Activated T-cell treated with anti-CD3 and anti-CD28 coated beads, Interleukin-2, amount 50 U/mL, for 4 hours (primary cell): ENCODE data around the gene HOXA9. TPM values are rescaled to one million over a fixed set of nuclear protein-coding genes. Genes with fewer than 3 reads are reported as not detected.

Experiments used
- ATAC-seq, 2 donors: fragments of 200-7000 bp; cut with Tn5 transposase; one replicate each; pipeline ENCODE4 v1.10.0; 2021
- DNase-seq: peaks from one replicate; pipeline ENCODE4 v3.0.0-alpha.2; 2020
- H3K27me3 Mint-ChIP-seq: one replicate; pipeline ENCODE4 v1.8.0; 2021; ENCODE audit warnings: low read depth, mixed read lengths
- H3K36me3 Mint-ChIP-seq: one replicate; pipeline ENCODE4 v1.8.0; 2022; ENCODE audit warnings: mixed read lengths; ENCODE audit not compliant: insufficient read depth
- H3K4me1 Mint-ChIP-seq: one replicate; pipeline ENCODE4 v1.8.0; 2021; ENCODE audit warnings: low read depth, mixed read lengths
- H3K4me3 Mint-ChIP-seq: one replicate; pipeline ENCODE4 v1.8.0; 2021; ENCODE audit warnings: mild to moderate bottlenecking, moderate library complexity, mixed read lengths
- H3K9me3 Mint-ChIP-seq: one replicate; pipeline ENCODE4 v1.8.0; 2021; ENCODE audit warnings: mixed read lengths
- total RNA-seq, 3 donors: library from RNA; stranded (reverse); gene quantifications; one replicate each; pipeline ENCODE4 v1.2.1, GENCODE V29; 2021

HOXA9 gene
- total RNA-seq, 3 donors from 2014 or later = 0.28 to 0.76 TPM; not detected in 1

- DNase-seq (no peak), ATAC-seq (no peak)
- Mint-ChIP-seq H3K36me3 (no peaks in the 10 kb centered on the region), H3K27me3 (peaks cover 74% of the 10 kb centered on the region), H3K9me3 (no peaks in the 10 kb centered on the region), H3K4me1 (peaks cover 7% of the 10 kb centered on the region), H3K4me3 (no peak overlapping the region)
Measured at GRCh38 chr7:27178366-27178765, 13.0 kb upstream of the HOXA9 start.

- Mint-ChIP-seq H3K36me3 (no peaks in the 10 kb centered on the region), H3K27me3 (peaks cover 72% of the 10 kb centered on the region), H3K4me3 (no peak overlapping the region), H3K4me1 (peaks cover 7% of the 10 kb centered on the region), H3K9me3 (no peaks in the 10 kb centered on the region)
- ATAC-seq = no peak
- no peak for DNase-seq
Measured at GRCh38 chr7:27177795-27178320, 12.5 kb upstream of the HOXA9 start.

- Mint-ChIP-seq H3K4me1 (peaks cover 9% of the 10 kb centered on the region), H3K9me3 (no peaks in the 10 kb centered on the region), H3K4me3 (no peak overlapping the region), H3K36me3 (no peaks in the 10 kb centered on the region), H3K27me3 (peaks cover 69% of the 10 kb centered on the region)
- DNase-seq = no peak
- no peak for ATAC-seq
Measured at GRCh38 chr7:27176962-27177794, 11.8 kb upstream of the HOXA9 start.

GRCh38 chr7:27176524-27176845 lies 11.1 kb upstream of the HOXA9 start:
- no peaks in the 10 kb centered on the region for H3K9me3 Mint-ChIP-seq
- DNase-seq (no peak), ATAC-seq (no peak)
- no peaks in the 10 kb centered on the region for H3K36me3 Mint-ChIP-seq
- peaks cover 15% of the 10 kb centered on the region for H3K4me1 Mint-ChIP-seq
- H3K4me3 Mint-ChIP-seq = no peak overlapping the region
- peaks cover 72% of the 10 kb centered on the region for H3K27me3 Mint-ChIP-seq

GRCh38 chr7:27175626-27176523 lies 10.5 kb upstream of the HOXA9 start:
- DNase-seq (no peak), ATAC-seq (no peak)
- H3K4me1 Mint-ChIP-seq = peaks cover 16% of the 10 kb centered on the region
- H3K4me3 Mint-ChIP-seq = no peak overlapping the region
- peaks cover 74% of the 10 kb centered on the region for H3K27me3 Mint-ChIP-seq
- no peaks in the 10 kb centered on the region for H3K36me3 Mint-ChIP-seq
- H3K9me3 Mint-ChIP-seq = no peaks in the 10 kb centered on the region

GRCh38 chr7:27174874-27175625 lies 9.7 kb upstream of the HOXA9 start:
- Mint-ChIP-seq H3K9me3 (no peaks in the 10 kb centered on the region), H3K4me3 (peak overlapping the region; percentile 46)
- no peak for ATAC-seq

GRCh38 chr7:27173956-27174873 lies 8.9 kb upstream of the HOXA9 start, which contains the start of gene HOXA10:
Gene HOXA10 (minus strand): TSS chr7:27174320. CDS start chr7:27174306, 14 bp downstream.
- no peaks in the 10 kb centered on the region for H3K36me3 Mint-ChIP-seq
- H3K4me1 Mint-ChIP-seq = peaks cover 18% of the 10 kb centered on the region
- peak within 1 kb of the TSS; percentile 58 for H3K4me3 Mint-ChIP-seq
- no peak for ATAC-seq
- no peaks in the 10 kb centered on the region for H3K9me3 Mint-ChIP-seq
- H3K27me3 Mint-ChIP-seq = peaks cover 74% of the 10 kb centered on the region
- DNase-seq = no peak

More at GRCh38 chr7:27174874-27175625, 9.7 kb upstream of the HOXA9 start:
- peaks cover 76% of the 10 kb centered on the region for H3K27me3 Mint-ChIP-seq
- DNase-seq = no peak
- no peaks in the 10 kb centered on the region for H3K36me3 Mint-ChIP-seq
- peaks cover 19% of the 10 kb centered on the region for H3K4me1 Mint-ChIP-seq

- peak; percentile 63 to 70 for ATAC-seq
- H3K36me3 Mint-ChIP-seq = no peaks in the 10 kb centered on the region
Measured at GRCh38 chr7:27173511-27173955, 8.2 kb upstream of the HOXA9 start.

GRCh38 chr7:27172823-27173510 lies 7.6 kb upstream of the HOXA9 start:
- Mint-ChIP-seq H3K4me3 (no peak overlapping the region), H3K4me1 (peaks cover 24% of the 10 kb centered on the region), H3K36me3 (no peaks in the 10 kb centered on the region), H3K9me3 (no peaks in the 10 kb centered on the region), H3K27me3 (peaks cover 75% of the 10 kb centered on the region)
- DNase-seq = no peak
- peak; percentile 23 to 29 for ATAC-seq

More at GRCh38 chr7:27173511-27173955, 8.2 kb upstream of the HOXA9 start:
- Mint-ChIP-seq H3K9me3 (no peaks in the 10 kb centered on the region), H3K4me3 (no peak overlapping the region), H3K27me3 (peaks cover 74% of the 10 kb centered on the region), H3K4me1 (peaks cover 22% of the 10 kb centered on the region)
- DNase-seq = no peak

GRCh38 chr7:27172315-27172774 lies 7.0 kb upstream of the HOXA9 start:
- H3K36me3 Mint-ChIP-seq = no peaks in the 10 kb centered on the region
- H3K4me3 Mint-ChIP-seq = peak overlapping the region; percentile 64
- no peak for ATAC-seq
- no peak for DNase-seq
- peaks cover 24% of the 10 kb centered on the region for H3K4me1 Mint-ChIP-seq
- H3K27me3 Mint-ChIP-seq = peaks cover 75% of the 10 kb centered on the region
- H3K9me3 Mint-ChIP-seq = no peaks in the 10 kb centered on the region

GRCh38 chr7:27171637-27172314 lies 6.4 kb upstream of the HOXA9 start:
- Mint-ChIP-seq H3K27me3 (peaks cover 76% of the 10 kb centered on the region), H3K36me3 (no peaks in the 10 kb centered on the region), H3K9me3 (no peaks in the 10 kb centered on the region), H3K4me3 (peak overlapping the region; percentile 64), H3K4me1 (peaks cover 27% of the 10 kb centered on the region)
- DNase-seq (no peak), ATAC-seq (no peak)

GRCh38 chr7:27171325-27171636 lies 5.9 kb upstream of the HOXA9 start:
- H3K27me3 Mint-ChIP-seq = peaks cover 76% of the 10 kb centered on the region
- H3K4me1 Mint-ChIP-seq = peaks cover 28% of the 10 kb centered on the region
- H3K4me3 Mint-ChIP-seq = no peak overlapping the region
- no peak for ATAC-seq
- no peaks in the 10 kb centered on the region for H3K36me3 Mint-ChIP-seq
- no peak for DNase-seq
- H3K9me3 Mint-ChIP-seq = no peaks in the 10 kb centered on the region
